Raji (cell line): Measurements from ENCODE around the gene DNAI4.

Experiments used
- POLR2A ChIP-seq: IDR thresholded peaks from 2 replicates; pipeline ENCODE4 v1.6.1; 2011; ENCODE audit warnings: low read depth, low read length, control low read depth; ENCODE audit not compliant: insufficient read depth

Gene DNAI4

DNA sequence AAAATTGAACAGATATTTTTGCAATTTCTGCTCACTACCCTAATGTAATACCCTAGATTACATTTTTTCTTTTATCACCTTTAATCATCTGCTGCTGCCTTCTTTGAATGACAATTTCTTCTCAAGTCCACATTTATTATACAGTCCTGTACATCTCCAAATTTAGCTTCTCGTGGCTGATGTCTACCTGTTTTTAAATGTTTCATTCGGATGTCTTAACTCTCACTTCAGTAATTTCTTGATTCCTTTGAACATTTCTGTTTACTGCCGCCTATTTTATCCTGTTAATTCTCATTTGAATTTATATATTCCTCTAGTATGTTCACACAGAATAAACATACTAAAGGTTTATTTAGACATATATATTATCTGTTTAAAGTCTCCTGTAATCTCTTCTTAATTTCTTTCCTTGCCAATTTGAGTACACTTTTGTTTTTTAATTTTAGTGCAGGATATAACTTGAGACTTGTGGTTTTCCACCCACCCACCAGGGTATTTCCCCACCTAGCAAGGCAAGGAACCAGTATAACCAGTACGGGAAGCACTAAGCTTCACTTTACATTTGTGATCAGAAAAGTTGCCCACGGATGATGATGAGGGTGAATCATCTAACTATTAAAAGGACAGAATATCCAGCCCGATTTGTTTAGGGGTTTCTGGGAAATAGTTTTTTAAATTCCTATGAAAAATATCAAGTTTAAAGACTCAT is 136.3 kb downstream of the DNAI4 start:
- no peak for TF ChIP-seq POLR2A

DNA sequence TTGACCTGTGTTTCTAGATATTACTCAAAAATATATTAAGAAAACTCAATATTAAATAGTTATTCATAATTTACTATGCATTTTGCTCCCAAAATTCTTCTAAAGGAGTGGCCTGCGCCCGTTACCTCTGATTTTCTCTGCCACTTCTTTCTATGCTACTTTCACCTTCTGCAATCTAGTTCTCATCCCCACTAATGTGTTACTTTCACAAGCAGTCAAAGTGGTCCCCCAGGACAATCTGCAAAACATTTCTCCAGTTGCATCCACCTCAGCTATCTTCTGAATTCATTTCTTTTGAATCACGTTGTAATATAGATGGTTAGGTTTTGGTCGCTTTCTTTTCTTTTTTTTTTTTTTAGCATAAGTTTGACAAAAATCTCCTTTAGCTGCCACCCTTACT is 137.0 kb downstream of the DNAI4 start:
- TF ChIP-seq POLR2A = no peak

DNA sequence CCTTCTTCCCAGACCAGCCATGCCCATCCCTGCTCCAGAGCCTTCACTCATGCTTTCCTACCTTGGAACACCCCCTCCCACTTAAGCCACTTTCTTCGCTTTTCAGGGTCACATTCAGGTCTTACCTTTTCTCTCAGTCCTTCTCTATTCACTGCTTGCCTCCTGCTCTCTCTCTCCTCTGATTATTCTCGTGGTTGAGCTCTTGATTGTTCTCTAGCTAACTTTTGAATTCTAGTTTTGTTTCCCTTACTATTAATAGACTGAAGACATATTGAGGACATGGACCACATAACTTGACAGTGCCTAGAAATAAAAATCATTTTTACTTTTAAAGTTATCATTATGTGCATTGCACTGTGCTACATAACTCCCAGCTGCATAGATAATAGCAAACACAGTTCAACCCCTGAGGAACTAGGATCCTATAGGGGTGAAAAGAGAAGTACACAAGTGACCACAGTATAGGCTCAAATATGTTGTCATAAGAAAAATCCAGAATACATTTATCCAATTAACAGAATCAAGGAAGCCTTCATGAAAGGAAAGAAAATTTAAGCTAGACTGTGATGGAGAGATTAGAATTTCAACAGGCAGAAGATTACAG is 145.1 kb downstream of the DNAI4 start:
- no peak for TF ChIP-seq POLR2A

DNA sequence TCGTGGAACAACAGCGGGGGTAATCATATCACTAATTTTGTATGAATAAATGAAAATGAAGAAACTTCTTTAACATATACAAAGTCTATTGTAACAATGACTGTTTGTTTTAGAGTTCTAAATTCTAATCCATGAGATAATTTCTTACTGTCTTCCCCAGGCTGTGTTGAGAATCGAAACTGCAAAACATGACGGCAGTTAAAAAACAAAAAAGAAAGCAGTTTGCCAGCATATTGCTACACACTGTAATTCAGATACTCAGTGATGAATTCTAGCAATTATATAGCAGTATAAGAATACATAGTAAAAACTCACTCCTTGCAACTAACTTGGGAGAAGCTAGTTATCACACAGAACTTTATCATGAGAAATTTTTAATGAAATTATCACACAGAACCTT is 145.7 kb downstream of the DNAI4 start:
- TF ChIP-seq POLR2A = no peak

DNA sequence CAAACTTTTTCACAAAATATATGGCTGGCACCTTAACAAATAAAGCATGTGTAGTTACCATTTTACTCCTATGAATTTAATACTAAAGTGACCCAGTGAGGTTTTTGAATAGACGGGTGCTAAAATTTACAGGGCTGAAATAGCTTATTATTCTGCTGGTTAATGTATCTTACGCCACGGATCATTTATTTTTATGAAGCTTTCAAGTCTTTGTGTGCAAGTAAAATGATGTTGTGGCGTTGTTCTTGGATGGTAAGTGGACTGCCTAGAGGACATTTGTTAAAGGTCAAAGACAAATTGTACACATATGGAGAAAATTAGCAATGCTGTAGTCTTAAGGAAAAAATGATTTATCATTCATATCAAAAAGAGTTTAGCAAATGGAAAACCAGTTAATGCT is 146.4 kb downstream of the DNAI4 start:
- no peak for TF ChIP-seq POLR2A

DNA sequence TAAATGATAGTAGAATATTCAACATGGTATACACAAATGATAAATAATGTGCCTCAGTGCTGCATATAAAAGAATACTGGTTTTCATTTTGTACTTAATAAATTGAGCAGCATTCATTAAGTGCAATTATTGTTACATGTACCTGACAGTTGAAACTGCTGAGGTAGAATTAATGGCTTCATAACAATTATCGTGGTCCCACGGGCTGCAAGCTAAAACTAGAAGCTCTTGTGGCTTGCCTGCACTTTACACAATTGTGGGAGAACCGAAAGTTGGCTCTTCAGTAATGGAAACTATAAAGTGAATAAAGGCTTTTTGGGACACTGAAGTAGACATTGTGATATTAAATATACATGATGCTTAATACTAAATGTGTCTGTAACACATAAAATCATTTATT is 146.8 kb downstream of the DNAI4 start:
- TF ChIP-seq POLR2A = no peak

DNA sequence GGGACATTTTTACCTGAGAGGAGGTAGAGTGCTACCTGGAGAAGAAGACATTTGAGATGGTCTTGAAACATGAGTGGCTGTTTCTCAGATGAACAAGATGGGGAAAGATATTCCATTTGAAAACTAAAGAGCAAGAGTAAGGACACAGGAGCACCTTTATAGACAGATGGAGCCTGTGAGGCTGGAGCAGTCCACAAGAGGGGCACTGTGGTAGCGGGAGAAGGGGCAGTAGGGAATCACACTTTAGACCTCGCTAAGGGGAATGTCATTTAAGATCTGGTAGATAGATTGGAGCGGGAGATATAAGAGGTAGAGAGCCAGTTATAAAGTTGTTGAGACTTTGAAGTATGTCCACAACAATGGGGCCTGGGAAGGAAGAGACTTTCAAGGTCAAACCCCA is 149.0 kb downstream of the DNAI4 start:
- TF ChIP-seq POLR2A = no peak

DNA sequence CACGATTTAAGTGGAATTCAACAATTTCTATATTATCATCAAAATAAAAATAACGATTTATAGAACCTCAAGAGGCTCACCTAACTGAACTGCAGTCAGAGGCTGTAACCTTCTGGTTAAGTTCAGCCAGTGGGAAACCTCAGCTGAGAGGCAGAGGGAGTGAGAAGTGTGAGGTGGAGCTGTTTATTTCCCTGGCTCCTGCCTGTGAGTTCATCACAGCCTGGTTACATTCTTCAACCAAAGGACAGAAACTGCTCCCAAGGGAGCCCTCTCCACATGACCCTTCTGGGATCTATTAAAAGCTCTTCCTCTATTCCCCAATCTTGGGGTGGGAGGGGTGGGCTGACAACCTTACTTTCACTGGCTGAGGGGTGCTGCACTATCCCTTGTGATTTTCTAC is 150.2 kb downstream of the DNAI4 start:
- no peak for TF ChIP-seq POLR2A

DNA sequence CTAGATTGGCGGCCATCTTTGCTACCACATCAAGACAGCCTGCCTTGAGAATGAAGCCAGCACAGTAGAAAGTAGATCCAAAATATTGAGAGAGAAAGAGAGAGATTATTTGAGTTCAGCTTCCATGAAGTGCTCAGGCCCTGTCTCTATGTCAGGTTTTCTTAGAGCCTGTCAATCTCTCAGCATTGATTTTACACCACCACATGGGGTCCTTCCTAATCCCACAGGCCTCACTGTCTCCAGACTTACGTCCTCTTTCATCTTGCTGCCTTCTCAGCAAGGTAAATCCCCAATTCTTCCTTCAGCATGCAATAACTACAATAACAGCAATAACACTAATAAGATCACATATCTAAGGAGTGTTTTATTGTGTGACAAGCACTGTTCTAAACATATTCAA is 151.4 kb downstream of the DNAI4 start:
- no peak for TF ChIP-seq POLR2A

DNA sequence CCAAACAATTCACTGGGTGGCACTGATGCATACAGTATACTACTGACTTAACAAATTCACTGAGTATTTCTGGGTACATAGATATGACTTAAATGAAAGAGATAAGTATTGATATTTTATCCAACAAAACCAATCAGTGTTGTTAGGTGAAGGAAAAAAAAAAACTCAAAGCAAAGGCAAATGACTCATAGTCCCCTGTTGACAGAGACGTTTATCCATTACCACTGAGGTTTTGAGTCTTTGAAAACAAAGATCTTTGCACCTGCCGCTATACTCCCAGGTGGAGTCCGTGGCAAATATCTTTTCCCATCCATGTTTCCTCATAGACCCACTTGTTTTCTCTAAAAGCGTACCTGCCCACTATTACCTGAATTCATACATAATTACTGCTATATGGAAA is 154.0 kb downstream of the DNAI4 start:
- no peak for TF ChIP-seq POLR2A

DNA sequence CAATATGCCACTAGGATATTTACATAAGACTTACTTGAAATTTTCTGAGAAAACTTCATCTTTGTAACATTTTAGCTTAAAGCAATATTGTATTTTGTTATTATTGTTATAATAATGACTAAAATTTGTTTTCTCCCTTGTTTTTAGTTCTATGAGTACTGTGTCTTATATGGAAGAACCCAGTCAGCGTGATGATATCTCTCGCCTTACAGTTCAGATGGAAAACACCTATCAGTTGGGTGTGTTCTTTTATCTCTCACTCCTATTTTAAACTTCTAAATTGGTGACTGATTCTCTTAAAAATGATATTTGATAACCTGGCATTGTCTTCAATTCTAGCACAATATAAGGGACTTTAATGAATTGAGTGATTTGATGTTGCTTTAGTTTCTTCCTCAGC is 154.4 kb downstream of the DNAI4 start:
- TF ChIP-seq POLR2A = no peak

DNA sequence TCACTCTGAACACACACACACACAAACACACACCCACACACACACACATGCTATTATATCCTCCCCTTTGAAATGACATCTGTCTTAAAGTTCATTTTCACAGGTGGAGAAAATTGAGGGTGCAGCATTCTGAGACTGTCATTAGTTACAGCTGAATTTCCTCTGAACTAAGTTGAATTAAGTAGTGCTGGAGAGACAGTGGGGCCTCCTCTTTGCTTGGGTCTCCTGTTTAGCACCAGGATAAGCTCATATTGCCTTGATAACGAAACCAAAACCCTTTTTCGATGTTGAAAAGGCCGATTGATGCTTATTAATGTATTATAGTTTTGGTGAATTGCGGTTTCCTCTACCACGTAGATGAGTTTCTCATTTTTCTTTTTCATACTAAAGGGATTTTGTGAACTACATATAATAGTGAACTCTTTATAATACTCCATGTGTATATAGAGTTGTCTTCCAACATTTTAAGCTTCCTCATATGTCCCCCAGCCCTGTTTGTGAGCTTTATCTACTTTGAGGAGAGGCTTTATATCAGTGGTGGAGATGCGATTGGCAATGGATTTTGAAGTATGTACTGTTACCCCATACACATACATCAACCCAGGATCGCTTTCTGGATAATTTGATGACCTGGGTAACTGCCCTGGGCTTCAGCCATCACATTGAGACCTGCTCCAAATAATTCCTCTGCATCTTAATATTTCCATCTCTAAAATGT is 155.0 kb downstream of the DNAI4 start:
- TF ChIP-seq POLR2A = no peak

DNA sequence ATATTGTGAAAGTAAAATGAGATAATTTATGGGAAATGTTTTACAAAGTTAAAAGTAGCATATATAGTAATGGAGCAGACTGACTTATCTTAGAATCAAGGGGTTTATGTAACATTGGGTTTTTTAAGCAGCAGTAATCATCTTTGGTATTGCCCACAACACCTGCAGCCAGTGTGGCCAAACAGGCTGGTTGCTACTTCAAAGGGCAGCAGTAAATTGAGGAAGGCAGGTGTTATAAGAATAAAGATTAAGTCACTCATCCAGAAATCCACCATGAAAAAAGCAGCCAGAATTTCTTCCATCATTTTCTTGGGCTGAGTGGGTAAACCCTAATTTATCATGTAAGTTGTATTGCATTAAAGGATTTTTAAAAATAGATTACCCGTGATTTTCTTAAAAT is 155.7 kb downstream of the DNAI4 start:
- TF ChIP-seq POLR2A = no peak

DNA sequence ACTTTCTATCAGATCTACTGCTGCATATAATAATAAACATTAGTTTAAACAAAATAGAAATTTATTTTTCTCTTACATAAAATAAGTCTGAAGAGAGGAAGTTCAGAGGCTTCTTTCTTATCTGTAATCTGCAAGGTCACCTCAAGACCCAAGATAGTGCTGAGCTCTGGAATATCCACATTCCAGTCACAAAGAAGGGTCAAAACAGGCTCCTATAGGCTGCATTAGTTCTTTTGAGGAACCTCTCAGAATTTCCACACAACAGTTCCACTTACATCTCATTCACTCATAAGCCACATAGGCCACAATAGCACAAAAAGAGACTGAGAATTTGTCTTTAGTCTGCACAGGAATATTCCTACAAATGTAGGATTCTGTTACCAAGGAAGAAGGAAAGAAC is 157.0 kb downstream of the DNAI4 start:
- TF ChIP-seq POLR2A = no peak

DNA sequence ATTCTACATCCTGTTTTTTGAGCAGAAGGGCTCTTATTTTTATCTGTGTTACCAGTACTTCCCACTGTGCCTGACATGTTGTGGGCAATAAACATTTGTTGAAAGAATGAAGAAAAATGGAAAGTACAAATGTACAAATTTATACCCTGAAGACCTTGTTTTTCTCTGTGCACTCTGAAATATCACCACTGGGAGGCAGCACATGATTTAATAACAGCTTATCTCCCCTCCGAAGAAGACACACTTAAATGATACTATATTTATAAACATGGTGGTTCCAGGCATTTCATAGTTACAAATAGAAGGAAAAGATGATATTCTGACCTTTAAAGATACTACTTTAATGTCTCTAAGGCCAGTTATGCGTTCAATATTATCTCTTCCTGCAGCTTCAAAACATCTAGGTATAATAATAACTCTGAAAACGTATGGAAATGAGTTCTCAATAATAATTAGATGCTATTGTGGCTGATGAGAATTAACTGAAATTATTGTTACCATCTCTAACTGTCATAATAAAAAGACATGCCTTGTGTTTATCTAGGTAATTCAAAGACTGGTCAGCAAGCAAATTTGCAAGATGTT is 159.6 kb downstream of the DNAI4 start:
- no peak for TF ChIP-seq POLR2A
